H9 (cell line): ENCODE results near the gene CACNA2D3. TPM values are rescaled to one million over a fixed set of nuclear protein-coding genes. Genes with fewer than 3 reads are reported as not detected.

Experiments
- DNase-seq: peaks from one replicate; pipeline ENCODE4 v3.0.0-alpha.2; 2017
- H2AFZ ChIP-seq: one replicate; pipeline ENCODE4 v1.6.1; 2013; ENCODE audit warnings: mild to moderate bottlenecking, low read length, control low read depth, moderate library complexity
- H2AK5ac ChIP-seq: 2 replicates; pipeline ENCODE4 v1.6.1; 2013; ENCODE audit warnings: low read length, control low read depth, mixed read lengths; ENCODE audit not compliant: insufficient read length
- H2BK120ac ChIP-seq: one replicate; pipeline ENCODE4 v1.6.1; 2013; ENCODE audit warnings: low read depth, mild to moderate bottlenecking, low read length, control low read depth, inconsistent platforms; ENCODE audit not compliant: poor library complexity, severe bottlenecking
- H2BK12ac ChIP-seq: 2 replicates; pipeline ENCODE4 v1.6.1; 2013; ENCODE audit warnings: low read length, control low read depth, mixed read lengths, low read depth; ENCODE audit not compliant: insufficient read length
- H2BK15ac ChIP-seq: 2 replicates; pipeline ENCODE4 v1.6.1; 2013; ENCODE audit warnings: low read depth, low read length, control low read depth
- H2BK20ac ChIP-seq: one replicate; pipeline ENCODE4 v1.6.1; 2013; ENCODE audit warnings: low read depth, mild to moderate bottlenecking, low read length, control low read depth, inconsistent platforms; ENCODE audit not compliant: poor library complexity, severe bottlenecking
- H2BK5ac ChIP-seq: 2 replicates; pipeline ENCODE4 v1.6.1; 2013; ENCODE audit warnings: low read length, control low read depth, mixed read lengths; ENCODE audit not compliant: insufficient read length
- H3K14ac ChIP-seq: 2 replicates; pipeline ENCODE4 v1.6.1; 2013; ENCODE audit warnings: low read length, control low read depth; ENCODE audit not compliant: insufficient read depth
- H3K18ac ChIP-seq: 2 replicates; pipeline ENCODE4 v1.6.1; 2013; ENCODE audit warnings: low read depth, mild to moderate bottlenecking, mixed read lengths, low read length, control low read depth; ENCODE audit not compliant: insufficient read length
- H3K23ac ChIP-seq: 2 replicates; pipeline ENCODE4 v1.6.1; 2013; ENCODE audit warnings: low read length, control low read depth, mixed read lengths, low read depth; ENCODE audit not compliant: insufficient read length
- H3K23me2 ChIP-seq: 2 replicates; pipeline ENCODE4 v1.6.1; 2013; ENCODE audit warnings: low read depth, mild to moderate bottlenecking, mixed read lengths, low read length, control low read depth; ENCODE audit not compliant: insufficient read length, poor library complexity, severe bottlenecking
- H3K27ac ChIP-seq: 2 replicates; pipeline ENCODE4 v1.5.1; 2013; ENCODE audit warnings: low read length, control low read depth, mixed read lengths, low read depth; ENCODE audit not compliant: insufficient read length
- H3K27me3 ChIP-seq: 2 replicates; pipeline ENCODE4 v1.6.1; 2013; ENCODE audit warnings: low read length, control low read depth, inconsistent platforms; ENCODE audit not compliant: insufficient read depth
- H3K4ac ChIP-seq: 2 replicates; pipeline ENCODE4 v1.6.1; 2013; ENCODE audit warnings: low read depth, mild to moderate bottlenecking, control low read depth, inconsistent platforms, low read length, moderate library complexity
- H3K4me1 ChIP-seq: 2 replicates; pipeline ENCODE4 v1.6.1; 2013; ENCODE audit warnings: low read length, control low read depth, inconsistent platforms; ENCODE audit not compliant: insufficient read depth
- H3K4me2 ChIP-seq: 2 replicates; pipeline ENCODE4 v1.6.1; 2013; ENCODE audit warnings: low read length, control low read depth, mixed read lengths; ENCODE audit not compliant: insufficient read length, insufficient read depth
- H3K56ac ChIP-seq: 2 replicates; pipeline ENCODE4 v1.6.1; 2013; ENCODE audit warnings: low read depth, mild to moderate bottlenecking, mixed read lengths, low read length, control low read depth; ENCODE audit not compliant: insufficient read length
- H3K79me1 ChIP-seq: 2 replicates; pipeline ENCODE4 v1.6.1; 2013; ENCODE audit warnings: low read depth, mild to moderate bottlenecking, moderate library complexity, low read length, control low read depth, inconsistent platforms; ENCODE audit not compliant: insufficient read depth, poor library complexity, severe bottlenecking
- H3K79me2 ChIP-seq: 2 replicates; pipeline ENCODE4 v1.6.1; 2013; ENCODE audit warnings: low read length, control low read depth, inconsistent platforms; ENCODE audit not compliant: insufficient read depth
- H3K9ac ChIP-seq: 2 replicates; pipeline ENCODE4 v1.6.1; 2013; ENCODE audit warnings: low read length, control low read depth, mixed read lengths; ENCODE audit not compliant: insufficient read length; ENCODE audit errors: extremely low read depth
- H3K9me3 ChIP-seq: one replicate; pipeline ENCODE4 v1.6.1; 2013; ENCODE audit warnings: low read depth, low read length, inconsistent platforms; ENCODE audit not compliant: control insufficient read depth
- H3T11ph ChIP-seq: one replicate; pipeline ENCODE4 v1.6.1; 2013; ENCODE audit warnings: mild to moderate bottlenecking, low read length, control low read depth, inconsistent platforms
- H4K20me1 ChIP-seq: one replicate; pipeline ENCODE4 v1.6.1; 2013; ENCODE audit not compliant: control insufficient read depth, insufficient read length, insufficient read depth
- H4K5ac ChIP-seq: 2 replicates; pipeline ENCODE4 v1.6.1; 2013; ENCODE audit warnings: low read depth, mild to moderate bottlenecking, mixed read lengths, low read length, control low read depth; ENCODE audit not compliant: insufficient read length
- H4K8ac ChIP-seq: replicated peaks from 2 replicates; pipeline ENCODE4 v1.6.1; 2013; ENCODE audit warnings: low read length, control low read depth, mixed read lengths, low read depth; ENCODE audit not compliant: insufficient read length
- H4K91ac ChIP-seq: 2 replicates; pipeline ENCODE4 v1.6.1; 2013; ENCODE audit warnings: low read depth, mild to moderate bottlenecking, moderate library complexity, mixed read lengths, low read length, control low read depth; ENCODE audit not compliant: insufficient read length
- H3K27ac Mint-ChIP-seq, 3 experiments: 2 replicates in 2 of 3; 3 replicates in 1 of 3; pipeline ENCODE4 v1.8.0; 2020 to 2021; ENCODE audit warnings: mixed read lengths in 3 of 3, mild to moderate bottlenecking in 1 of 3, moderate library complexity in 1 of 3
- H3K27me3 Mint-ChIP-seq: 2 replicates; pipeline ENCODE4 v1.8.0; 2021; ENCODE audit warnings: low read depth, mild to moderate bottlenecking, moderate library complexity, mixed read lengths
- H3K36me3 Mint-ChIP-seq, 3 experiments: 2 replicates in 2 of 3; 3 replicates in 1 of 3; pipeline ENCODE4 v1.8.0; 2020 to 2021; ENCODE audit warnings: low read depth in 3 of 3, mixed read lengths in 3 of 3; ENCODE audit not compliant: insufficient read depth in 1 of 3
- H3K4me1 Mint-ChIP-seq, 2 experiments: 2 replicates each; pipeline ENCODE4 v1.8.0; 2020; ENCODE audit warnings: mixed read lengths in 2 of 2
- H3K4me3 Mint-ChIP-seq, 2 experiments: 2 replicates in 1 of 2; 3 replicates in 1 of 2; pipeline ENCODE4 v1.8.0; 2020 to 2021; ENCODE audit warnings: mild to moderate bottlenecking in 2 of 2, mixed read lengths in 2 of 2, moderate library complexity in 1 of 2
- H3K9me3 Mint-ChIP-seq, 2 experiments: 2 replicates in 1 of 2; 3 replicates in 1 of 2; pipeline ENCODE4 v1.8.0; 2020; ENCODE audit warnings: mild to moderate bottlenecking in 2 of 2, mixed read lengths in 2 of 2, moderate library complexity in 1 of 2
- CTCF ChIP-seq: fragments of 200-600 bp; sonication (generic); conservative IDR thresholded peaks from 3 replicates; pipeline ENCODE4 v1.8.0; 2021; ENCODE audit warnings: antibody characterized with exemption, mild to moderate bottlenecking
- total RNA-seq: library from RNA; stranded (reverse); gene quantifications from 2 replicates; pipeline ENCODE4 v1.2.1, GENCODE V29; 2021

CACNA2D3 gene
- total RNA-seq, 1 experiment from 2014 or later: 3.2 TPM

GRCh38 chr3:54426381-54426780, 304.0 kb downstream of the CACNA2D3 start:
- no peak overlapping the region for H3T11ph ChIP-seq
- no peak overlapping the region for H2BK12ac ChIP-seq
- no peaks in the 10 kb centered on the region for H3K79me2 ChIP-seq
- no peak overlapping the region for H3K9ac ChIP-seq
- H3K27ac Mint-ChIP-seq: no peak overlapping the region
- H3K79me1 ChIP-seq: no peaks in the 10 kb centered on the region
- no peak overlapping the region for H4K91ac ChIP-seq
- no peak overlapping the region for H3K14ac ChIP-seq
- H2BK120ac ChIP-seq: no peak overlapping the region
- no peak overlapping the region for H2BK15ac ChIP-seq
- no peaks in the 10 kb centered on the region for H3K9me3 ChIP-seq
- peaks cover 18 to 25% of the 10 kb centered on the region in 2 experiments for H3K4me1 Mint-ChIP-seq
- no peak overlapping the region for H3K23ac ChIP-seq
- DNase-seq: no peak
- no peak overlapping the region for H3K4me3 Mint-ChIP-seq
- no peak overlapping the region for H2AK5ac ChIP-seq
- H2BK5ac ChIP-seq: no peak overlapping the region
- H3K27me3 ChIP-seq: no peaks in the 10 kb centered on the region
- TF ChIP-seq CTCF: no peak
- H3K4me1 ChIP-seq: no peaks in the 10 kb centered on the region
- H3K56ac ChIP-seq: no peak overlapping the region
- H3K4ac ChIP-seq: no peak overlapping the region
- H3K36me3 Mint-ChIP-seq: no peaks in the 10 kb centered on the region
- no peak overlapping the region for H3K4me2 ChIP-seq
- H4K8ac ChIP-seq: no peak overlapping the region
- H4K20me1 ChIP-seq: no peaks in the 10 kb centered on the region
- H3K9me3 Mint-ChIP-seq: no peaks in the 10 kb centered on the region; a peak in 1 of 5 replicates
- no peaks in the 10 kb centered on the region for H3K23me2 ChIP-seq
- no peak overlapping the region for H4K5ac ChIP-seq
- H3K27me3 Mint-ChIP-seq: no peaks in the 10 kb centered on the region
- no peak overlapping the region for H2BK20ac ChIP-seq
- no peak overlapping the region for H3K18ac ChIP-seq
- H2AFZ ChIP-seq: no peak overlapping the region
- no peak overlapping the region for H3K27ac ChIP-seq
